Activated CD8-positive, alpha-beta T cell treated with anti-CD3 and anti-CD28 coated beads for 36 hours (primary cell): ENCODE measurements around the gene TPH1. TPM values are rescaled to one million over a fixed set of nuclear protein-coding genes. Genes with fewer than 3 reads are reported as not detected.

Experiments
- ATAC-seq: fragments of 200-7000 bp; cut with Tn5 transposase; one replicate; pipeline ENCODE4 v1.10.0; 2021; ENCODE audit warnings: mild to moderate bottlenecking, moderate library complexity
- CTCF ChIA-PET: fragments of 350-600 bp; sonication (Branson Sonifier 250); formaldehyde crosslinking; loops from one replicate; lab custom pipeline; 2021; ENCODE audit warnings: antibody characterized with exemption; lab: Charles Lee
- POLR2A ChIA-PET: fragments of 350-600 bp; sonication (Branson Sonifier 250); formaldehyde crosslinking; loops from one replicate; lab custom pipeline; 2021; ENCODE audit warnings: antibody characterized with exemption; lab: Charles Lee
- DNase-seq: peaks from one replicate; pipeline ENCODE4 v3.0.0-alpha.2; 2020
- H3K27ac Mint-ChIP-seq: one replicate; pipeline ENCODE4 v1.8.0; 2021; ENCODE audit warnings: mild to moderate bottlenecking, mixed read lengths
- H3K27me3 Mint-ChIP-seq: one replicate; pipeline ENCODE4 v1.8.0; 2021; ENCODE audit warnings: mixed read lengths
- H3K36me3 Mint-ChIP-seq: one replicate; pipeline ENCODE4 v1.8.0; 2021; ENCODE audit warnings: low read depth, mixed read lengths
- H3K4me1 Mint-ChIP-seq: one replicate; pipeline ENCODE4 v1.8.0; 2021; ENCODE audit warnings: low read depth, mixed read lengths
- H3K4me3 Mint-ChIP-seq: one replicate; pipeline ENCODE4 v1.8.0; 2021; ENCODE audit warnings: mild to moderate bottlenecking, moderate library complexity, mixed read lengths
- H3K9me3 Mint-ChIP-seq: one replicate; pipeline ENCODE4 v1.8.0; 2021; ENCODE audit warnings: mixed read lengths
- CTCF ChIP-seq: fragments of 200-600 bp; IDR thresholded peaks from one replicate; pipeline ENCODE4 v1.8.0; 2022; ENCODE audit warnings: antibody characterized with exemption, mild to moderate bottlenecking
- intact Hi-C: fragments of 100-400 bp; cut with micrococcal nuclease; formaldehyde crosslinking; loops from one replicate; pipeline ENCODE4 v1.10.0; 2022
- total RNA-seq, 2 experiments: library from RNA; stranded (reverse); gene quantifications; one replicate each; pipeline ENCODE4 v1.2.3, GENCODE V29; 2021

Gene TPH1
- total RNA-seq, 2 experiments from 2014 or later: 0.18 to 0.23 TPM

- H3K36me3 Mint-ChIP-seq: no peaks in the 10 kb centered on the region
- no peak for TF ChIP-seq CTCF
- DNase-seq (no peak), ATAC-seq (no peak)
- no peaks in the 10 kb centered on the region for H3K9me3 Mint-ChIP-seq
- CTCF ChIA-PET: no interaction called here
- no peak overlapping the region for H3K27ac Mint-ChIP-seq
- H3K4me3 Mint-ChIP-seq: no peak overlapping the region
- intact Hi-C loops: no loop called here
- POLR2A ChIA-PET: no interaction called here
- no peaks in the 10 kb centered on the region for H3K4me1 Mint-ChIP-seq
- peaks cover 20% of the 10 kb centered on the region for H3K27me3 Mint-ChIP-seq
Observed at GRCh38 chr11:18050848-18051247, 4.8 kb upstream of the TPH1 start.

DNA sequence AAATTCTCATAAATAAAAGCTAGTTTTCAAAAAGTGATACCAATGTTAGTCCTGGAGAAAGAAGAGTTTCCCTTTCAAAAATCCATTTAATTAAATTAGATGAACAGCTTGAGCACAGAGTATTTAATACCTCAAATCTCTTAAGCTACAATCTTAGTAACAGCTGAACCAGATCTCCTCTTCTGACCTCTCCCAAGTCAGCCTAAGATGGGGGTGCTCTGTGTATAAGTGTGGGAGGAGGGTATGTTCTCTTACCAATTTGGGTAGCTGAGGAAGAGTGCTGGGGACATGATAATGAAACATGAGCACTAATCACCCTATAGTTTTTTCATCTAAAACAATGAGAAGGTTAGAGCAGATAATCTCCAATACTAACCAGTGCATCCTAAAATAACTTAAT, 9.6 kb downstream of the TPH1 start:
- DNase-seq: no peak
- no peak overlapping the region for H3K4me3 Mint-ChIP-seq
- ATAC-seq: no peak
- TF ChIP-seq CTCF: no peak
- ChIA-PET CTCF (no interaction called here), POLR2A (no interaction called here)
- no peak overlapping the region for H3K27ac Mint-ChIP-seq
- H3K4me1 Mint-ChIP-seq: no peaks in the 10 kb centered on the region
- no peaks in the 10 kb centered on the region for H3K36me3 Mint-ChIP-seq
- intact Hi-C loops: no loop called here
- H3K9me3 Mint-ChIP-seq: no peaks in the 10 kb centered on the region
- H3K27me3 Mint-ChIP-seq: peaks cover 4% of the 10 kb centered on the region

DNA sequence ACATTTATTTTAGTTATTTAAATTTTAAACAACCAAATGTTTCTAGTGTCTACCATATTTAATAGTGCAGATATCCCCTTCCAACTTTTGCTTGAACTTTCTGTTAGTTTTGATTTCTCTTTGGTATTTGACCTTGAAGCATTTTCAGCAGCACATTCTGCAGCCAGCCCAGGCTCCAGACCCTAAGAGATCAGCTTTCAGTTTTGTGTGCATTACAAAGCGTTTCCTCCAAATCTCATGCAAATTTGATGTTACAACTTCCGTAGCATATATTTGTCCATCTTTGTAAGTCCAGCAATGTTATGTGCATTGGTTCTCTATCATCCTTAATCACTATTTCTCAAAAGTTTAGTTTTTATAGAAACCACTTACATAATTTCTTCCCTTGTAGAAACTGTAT, 18.6 kb downstream of the TPH1 start:
- TF ChIP-seq CTCF: no peak
- ChIA-PET CTCF (no interaction called here), POLR2A (no interaction called here)
- Mint-ChIP-seq H3K27me3 (no peaks in the 10 kb centered on the region), H3K36me3 (no peaks in the 10 kb centered on the region), H3K4me1 (no peaks in the 10 kb centered on the region), H3K9me3 (no peaks in the 10 kb centered on the region), H3K4me3 (no peak overlapping the region), H3K27ac (no peak overlapping the region)
- no peak for DNase-seq
- intact Hi-C loops: no loop called here
- no peak for ATAC-seq

DNA sequence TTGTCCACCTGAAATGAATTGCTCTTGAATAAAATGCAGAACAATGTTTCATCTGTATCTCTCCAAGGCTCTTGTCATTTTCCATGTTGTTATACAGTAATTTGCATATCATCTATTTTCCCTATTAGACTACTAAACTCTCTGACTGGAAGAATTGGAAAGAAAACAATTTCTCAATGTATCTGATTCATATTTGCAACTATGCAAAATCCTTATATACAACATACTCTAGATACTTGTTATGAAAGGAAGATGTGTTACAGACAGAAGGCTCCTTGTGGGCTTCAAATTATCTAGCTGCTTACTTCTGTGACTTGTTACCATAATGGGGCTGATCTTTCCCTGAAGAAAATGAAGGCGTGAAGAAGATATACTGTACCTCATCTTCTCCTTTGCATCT, 23.6 kb downstream of the TPH1 start:
- ChIA-PET CTCF (no interaction called here), POLR2A (no interaction called here)
- H3K4me3 Mint-ChIP-seq: no peak overlapping the region
- H3K36me3 Mint-ChIP-seq: no peaks in the 10 kb centered on the region
- H3K27ac Mint-ChIP-seq: no peak overlapping the region
- no peaks in the 10 kb centered on the region for H3K4me1 Mint-ChIP-seq
- H3K27me3 Mint-ChIP-seq: no peaks in the 10 kb centered on the region
- DNase-seq: no peak
- no peak for ATAC-seq
- TF ChIP-seq CTCF: no peak
- H3K9me3 Mint-ChIP-seq: no peaks in the 10 kb centered on the region
- intact Hi-C loops: no loop called here

- no peak overlapping the region for H3K4me3 Mint-ChIP-seq
- POLR2A ChIA-PET: no interaction called here
- intact Hi-C loops: loop anchor here (10.0 kb wide), 1 partner anchor 365 kb away; no protein-coding TSS in a partner anchor
- H3K36me3 Mint-ChIP-seq: no peaks in the 10 kb centered on the region
- no peaks in the 10 kb centered on the region for H3K27me3 Mint-ChIP-seq
- DNase-seq: no peak
- ATAC-seq: no peak
- no peaks in the 10 kb centered on the region for H3K9me3 Mint-ChIP-seq
- no peak overlapping the region for H3K27ac Mint-ChIP-seq
- CTCF ChIA-PET: interaction anchor here (0.6 kb wide), 1 partner anchor 53 kb away, joined by 3 read pairs; no protein-coding TSS in a partner anchor
- H3K4me1 Mint-ChIP-seq: peaks cover 9% of the 10 kb centered on the region
- TF ChIP-seq CTCF: no peak
Observed at GRCh38 chr11:18019650-18020049, 26.4 kb downstream of the TPH1 start.
